C4-2B (cell line): ENCODE measurements around the gene PDXDC1.

Source experiments
- CTCF ChIP-seq: fragments of 450-650 bp; conservative IDR thresholded peaks from 2 replicates; pipeline ENCODE4 v1.5.1; 2017; ENCODE audit warnings: mild to moderate bottlenecking
- ZFX ChIP-seq: fragments of 450-650 bp; IDR thresholded peaks from 2 replicates; pipeline ENCODE4 v1.6.1; 2017

DNA sequence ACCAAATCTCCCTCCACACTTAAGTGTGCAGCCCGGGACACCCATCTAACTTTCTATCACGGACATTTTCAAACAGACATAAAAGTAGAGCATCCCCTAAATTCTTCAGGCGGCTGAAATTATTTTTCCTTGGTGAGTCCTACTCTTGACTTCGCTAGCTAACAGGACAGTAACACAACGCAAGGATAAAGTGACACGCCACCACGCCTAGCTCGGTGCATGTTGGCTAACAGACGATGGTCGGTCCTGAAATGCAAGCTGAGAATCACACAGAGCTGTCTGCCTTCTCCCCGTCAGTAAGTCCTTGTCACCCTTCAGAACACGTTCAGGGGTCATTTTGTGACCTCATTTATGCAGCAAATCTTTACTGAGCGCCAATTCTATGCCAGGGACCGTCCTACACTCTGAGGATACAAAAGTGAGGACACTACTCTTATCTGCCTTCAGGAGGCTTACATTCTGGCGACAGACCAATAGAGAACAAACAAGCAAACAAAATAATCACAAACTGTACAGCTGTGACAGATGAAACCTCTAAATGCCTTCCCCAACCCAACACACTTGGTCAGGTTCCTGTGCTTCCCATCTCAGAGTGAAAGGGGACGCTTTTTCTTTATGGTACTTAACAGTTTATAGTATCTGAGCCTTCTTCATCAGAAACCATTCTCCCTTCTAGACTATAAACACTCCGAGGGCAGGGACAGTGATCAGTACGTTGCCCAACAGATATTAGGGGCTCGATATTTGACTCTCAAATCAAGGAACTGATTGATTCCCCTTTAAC lies 79.7 kb downstream of the PDXDC1 start:
- TF ChIP-seq CTCF (no peak), ZFX (no peak)
